Transverse colon (tissue), 4 donors: ENCODE data around the gene LRP1B.

Experiments
- EP300 ChIP-seq: sonication (generic); formaldehyde crosslinking; IDR thresholded peaks from one replicate; pipeline ENCODE4 v1.6.1; 2017; ENCODE audit warnings: antibody characterized with exemption, low read depth
- POLR2A ChIP-seq: fragments of 450-650 bp; IDR thresholded peaks from one replicate; pipeline ENCODE4 v1.6.1; 2016; ENCODE audit warnings: antibody characterized with exemption, mild to moderate bottlenecking, moderate library complexity
- POLR2AphosphoS5 ChIP-seq, 3 donors: sonication (generic); formaldehyde crosslinking; IDR thresholded peaks; one replicate each; pipeline ENCODE4 v1.6.1; 2016; ENCODE audit warnings: antibody characterized with exemption in 3 of 3
- TF ChIP-seq, protein P1 (sequence below), 5 experiments: fragments of 200-600 bp in 3 of 5; fragments of 450-650 bp in 2 of 5; sonication (generic) in 3 of 5; IDR thresholded peaks; 1 replicate in 2 of 5; 2 replicates in 3 of 5; pipeline ENCODE4 v1.5.1; 2016 to 2017; ENCODE audit warnings: antibody characterized with exemption in 5 of 5, inconsistent platforms in 3 of 5, mild to moderate bottlenecking in 2 of 5, moderate library complexity in 1 of 5

DNA sequence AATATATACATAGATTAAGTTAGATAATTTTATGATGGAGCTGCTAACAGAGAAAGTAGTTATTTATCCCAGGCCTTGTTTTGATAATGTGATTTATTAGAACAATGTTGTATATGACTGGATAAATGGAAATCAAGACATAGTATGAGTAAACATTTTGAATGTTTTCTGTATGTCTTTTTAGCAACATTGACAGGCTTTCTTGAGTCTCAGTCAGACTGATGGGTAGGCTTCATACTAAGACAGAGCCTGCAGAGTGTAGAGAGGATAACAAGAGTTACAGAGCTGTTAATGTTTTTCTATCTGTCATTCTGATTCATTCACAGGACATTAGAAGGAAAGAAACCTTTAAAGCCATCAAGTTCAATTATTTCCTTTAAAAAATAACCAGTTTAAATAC, 478.5 kb downstream of the LRP1B start:
- TF ChIP-seq, protein P1, sequence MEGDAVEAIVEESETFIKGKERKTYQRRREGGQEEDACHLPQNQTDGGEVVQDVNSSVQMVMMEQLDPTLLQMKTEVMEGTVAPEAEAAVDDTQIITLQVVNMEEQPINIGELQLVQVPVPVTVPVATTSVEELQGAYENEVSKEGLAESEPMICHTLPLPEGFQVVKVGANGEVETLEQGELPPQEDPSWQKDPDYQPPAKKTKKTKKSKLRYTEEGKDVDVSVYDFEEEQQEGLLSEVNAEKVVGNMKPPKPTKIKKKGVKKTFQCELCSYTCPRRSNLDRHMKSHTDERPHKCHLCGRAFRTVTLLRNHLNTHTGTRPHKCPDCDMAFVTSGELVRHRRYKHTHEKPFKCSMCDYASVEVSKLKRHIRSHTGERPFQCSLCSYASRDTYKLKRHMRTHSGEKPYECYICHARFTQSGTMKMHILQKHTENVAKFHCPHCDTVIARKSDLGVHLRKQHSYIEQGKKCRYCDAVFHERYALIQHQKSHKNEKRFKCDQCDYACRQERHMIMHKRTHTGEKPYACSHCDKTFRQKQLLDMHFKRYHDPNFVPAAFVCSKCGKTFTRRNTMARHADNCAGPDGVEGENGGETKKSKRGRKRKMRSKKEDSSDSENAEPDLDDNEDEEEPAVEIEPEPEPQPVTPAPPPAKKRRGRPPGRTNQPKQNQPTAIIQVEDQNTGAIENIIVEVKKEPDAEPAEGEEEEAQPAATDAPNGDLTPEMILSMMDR (IDR thresholded peaks at IDR 0.05) = no peak
- TF ChIP-seq EP300 (no peak), POLR2AphosphoS5 (IDR thresholded peaks at IDR 0.05) (no peak), POLR2A (no peak)
